Posterior cingulate gyrus (tissue), 11 donors: ENCODE results near the gene EFCAB13.
"Not testable (repeated sequence)": the region's sequence is repeated elsewhere in the genome, so short reads cannot be mapped to it uniquely, and the experiment has no call there.

Source experiments
- DNase-seq, 10 donors: peaks; one replicate each; pipeline versions ENCODE4 v3.0.0 to v3.0.0-alpha.2; 2020 to 2021; ENCODE audit warnings: mixed read lengths in 3 of 10
- intact Hi-C: fragments of 100-400 bp; cut with DNase I; formaldehyde crosslinking; loops from one replicate; pipeline ENCODE4 v1.15.1; 2023

The EFCAB13 gene

GRCh38 chr17:47324224-47325020 lies 667 bp downstream of the EFCAB13 start:
- intact Hi-C loops, result no loop called here
- peak in 3 of 10 donors; percentile 11 to 82 (median 22) for DNase-seq

GRCh38 chr17:47325176-47325575 lies 1.4 kb downstream of the EFCAB13 start:
- intact Hi-C loops, result no loop called here
- DNase-seq, result no peak

- intact Hi-C loops, result no loop called here
- no peak for DNase-seq
Observed at GRCh38 chr17:47330548-47330947, 6.8 kb downstream of the EFCAB13 start.

GRCh38 chr17:47332287-47332686 lies 8.5 kb downstream of the EFCAB13 start:
- DNase-seq, result no peak
- intact Hi-C loops, result no loop called here

- intact Hi-C loops, result no loop called here
Observed at GRCh38 chr17:47335101-47335936, 11.6 kb downstream of the EFCAB13 start.

GRCh38 chr17:47338026-47338425 lies 14.3 kb downstream of the EFCAB13 start:
- no peak for DNase-seq
- intact Hi-C loops, result no loop called here

More at GRCh38 chr17:47335101-47335936, 11.6 kb downstream of the EFCAB13 start:
- DNase-seq, result no peak

- intact Hi-C loops, result no loop called here
Observed at GRCh38 chr17:47352848-47353247, 29.1 kb downstream of the EFCAB13 start.

GRCh38 chr17:47358652-47359051 lies 34.9 kb downstream of the EFCAB13 start:
- DNase-seq, result no peak
- intact Hi-C loops, result no loop called here

More at GRCh38 chr17:47352848-47353247, 29.1 kb downstream of the EFCAB13 start:
- no peak for DNase-seq

GRCh38 chr17:47363171-47363570 lies 39.4 kb downstream of the EFCAB13 start:
- no peak for DNase-seq
- intact Hi-C loops, result loop anchor here (10.0 kb wide), 1 partner anchor 252 kb away; no protein-coding TSS in a partner anchor

- peak in 2 of 10 donors; percentile 48 to 57 for DNase-seq
- intact Hi-C loops, result loop anchor here (10.0 kb wide), 1 partner anchor 248 kb away; no protein-coding TSS in a partner anchor
Observed at GRCh38 chr17:47367257-47367656, 43.5 kb downstream of the EFCAB13 start.

GRCh38 chr17:47368262-47368661 lies 44.5 kb downstream of the EFCAB13 start:
- intact Hi-C loops, result loop anchor here (10.0 kb wide), 1 partner anchor 247 kb away; no protein-coding TSS in a partner anchor
- no peak for DNase-seq

- DNase-seq, intact Hi-C loops: not testable (repeated sequence)
Observed at GRCh38 chr17:47370899-47371298, 47.1 kb downstream of the EFCAB13 start.

GRCh38 chr17:47373002-47373401 lies 49.2 kb downstream of the EFCAB13 start:
- intact Hi-C loops, result no loop called here
- no peak for DNase-seq

GRCh38 chr17:47376247-47376646 lies 52.5 kb downstream of the EFCAB13 start:
- no peak for DNase-seq
- intact Hi-C loops, result no loop called here

- intact Hi-C loops, result no loop called here
- no peak for DNase-seq
Observed at GRCh38 chr17:47388825-47389224, 65.1 kb downstream of the EFCAB13 start.

- intact Hi-C loops, result not testable (repeated sequence)
- peak in 2 of 10 donors; percentile 66 to 78 for DNase-seq
Observed at GRCh38 chr17:47397532-47398128, 73.9 kb downstream of the EFCAB13 start.

GRCh38 chr17:47400333-47400732 lies 76.6 kb downstream of the EFCAB13 start:
- no peak for DNase-seq
- intact Hi-C loops, result no loop called here

GRCh38 chr17:47401100-47401499 lies 77.3 kb downstream of the EFCAB13 start:
- intact Hi-C loops, result no loop called here
- no peak for DNase-seq

- intact Hi-C loops, result no loop called here
- DNase-seq, result no peak
Observed at GRCh38 chr17:47404006-47404405, 80.3 kb downstream of the EFCAB13 start.

- no peak for DNase-seq
- intact Hi-C loops, result no loop called here
Observed at GRCh38 chr17:47404875-47405274, 81.1 kb downstream of the EFCAB13 start.

- DNase-seq, result no peak
- intact Hi-C loops, result no loop called here
Observed at GRCh38 chr17:47413872-47414271, 90.1 kb downstream of the EFCAB13 start.
